Inflammatory macrophage treated with lipopolysaccharide for 4 hours (primary cell): Measurements from ENCODE around the gene CARD11.

ENCODE experiments used
- DNase-seq: peaks from one replicate; pipeline ENCODE4 v3.0.0-alpha.2; 2020

The CARD11 gene

GRCh38 chr7:2894118-2894940, 149.3 kb downstream of the CARD11 start:
- no peak for DNase-seq

- DNase-seq, result no peak
Observed at GRCh38 chr7:2893411-2893861, 150.2 kb downstream of the CARD11 start.

- DNase-seq, result no peak
Observed at GRCh38 chr7:2892549-2892948, 151.1 kb downstream of the CARD11 start.

GRCh38 chr7:2887816-2888215, 155.9 kb downstream of the CARD11 start:
- DNase-seq, result no peak

- peak; percentile 77 for DNase-seq
Observed at GRCh38 chr7:2886900-2887299, 156.8 kb downstream of the CARD11 start.

- DNase-seq, result no peak
Observed at GRCh38 chr7:2886391-2886790, 157.3 kb downstream of the CARD11 start.

GRCh38 chr7:2884161-2884560, 159.5 kb downstream of the CARD11 start:
- no peak for DNase-seq

GRCh38 chr7:2883101-2883500, 160.6 kb downstream of the CARD11 start:
- no peak for DNase-seq

- DNase-seq, result no peak
Observed at GRCh38 chr7:2882111-2882510, 161.6 kb downstream of the CARD11 start.

- DNase-seq, result no peak
Observed at GRCh38 chr7:2880874-2881533, 162.7 kb downstream of the CARD11 start.

- DNase-seq, result no peak
Observed at GRCh38 chr7:2880051-2880450, 163.6 kb downstream of the CARD11 start.

- DNase-seq, result no peak
Observed at GRCh38 chr7:2879354-2879753, 164.3 kb downstream of the CARD11 start.

- no peak for DNase-seq
Observed at GRCh38 chr7:2878306-2878705, 165.4 kb downstream of the CARD11 start.

- DNase-seq, result no peak
Observed at GRCh38 chr7:2876031-2876731, 167.5 kb downstream of the CARD11 start.

- DNase-seq, result peak; percentile 37
Observed at GRCh38 chr7:2873686-2874551, 169.7 kb downstream of the CARD11 start.

- no peak for DNase-seq
Observed at GRCh38 chr7:2873146-2873545, 170.5 kb downstream of the CARD11 start.

GRCh38 chr7:2872296-2872874, 171.3 kb downstream of the CARD11 start:
- DNase-seq, result no peak

- DNase-seq, result peak; percentile 81
Observed at GRCh38 chr7:2870471-2870931, 173.2 kb downstream of the CARD11 start.

- DNase-seq, result no peak
Observed at GRCh38 chr7:2869981-2870380, 173.7 kb downstream of the CARD11 start.

- DNase-seq, result no peak
Observed at GRCh38 chr7:2866601-2867000, 177.1 kb downstream of the CARD11 start.

GRCh38 chr7:2864999-2865670, 178.5 kb downstream of the CARD11 start:
- peak; percentile 62 for DNase-seq
